GM12874 (cell line): ENCODE results near the gene HSPG2.

Experiments
- TF ChIP-seq, protein P1 (sequence below): IDR thresholded peaks from 2 replicates; pipeline ENCODE4 v1.5.1; 2011; ENCODE audit warnings: low read depth, mild to moderate bottlenecking, control low read depth, low read length, moderate library complexity; ENCODE audit not compliant: insufficient read depth

The HSPG2 gene

GRCh38 chr1:21956720-21957552, 19.8 kb upstream of the HSPG2 start:
- TF ChIP-seq, protein P1, sequence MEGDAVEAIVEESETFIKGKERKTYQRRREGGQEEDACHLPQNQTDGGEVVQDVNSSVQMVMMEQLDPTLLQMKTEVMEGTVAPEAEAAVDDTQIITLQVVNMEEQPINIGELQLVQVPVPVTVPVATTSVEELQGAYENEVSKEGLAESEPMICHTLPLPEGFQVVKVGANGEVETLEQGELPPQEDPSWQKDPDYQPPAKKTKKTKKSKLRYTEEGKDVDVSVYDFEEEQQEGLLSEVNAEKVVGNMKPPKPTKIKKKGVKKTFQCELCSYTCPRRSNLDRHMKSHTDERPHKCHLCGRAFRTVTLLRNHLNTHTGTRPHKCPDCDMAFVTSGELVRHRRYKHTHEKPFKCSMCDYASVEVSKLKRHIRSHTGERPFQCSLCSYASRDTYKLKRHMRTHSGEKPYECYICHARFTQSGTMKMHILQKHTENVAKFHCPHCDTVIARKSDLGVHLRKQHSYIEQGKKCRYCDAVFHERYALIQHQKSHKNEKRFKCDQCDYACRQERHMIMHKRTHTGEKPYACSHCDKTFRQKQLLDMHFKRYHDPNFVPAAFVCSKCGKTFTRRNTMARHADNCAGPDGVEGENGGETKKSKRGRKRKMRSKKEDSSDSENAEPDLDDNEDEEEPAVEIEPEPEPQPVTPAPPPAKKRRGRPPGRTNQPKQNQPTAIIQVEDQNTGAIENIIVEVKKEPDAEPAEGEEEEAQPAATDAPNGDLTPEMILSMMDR: no peak

DNA sequence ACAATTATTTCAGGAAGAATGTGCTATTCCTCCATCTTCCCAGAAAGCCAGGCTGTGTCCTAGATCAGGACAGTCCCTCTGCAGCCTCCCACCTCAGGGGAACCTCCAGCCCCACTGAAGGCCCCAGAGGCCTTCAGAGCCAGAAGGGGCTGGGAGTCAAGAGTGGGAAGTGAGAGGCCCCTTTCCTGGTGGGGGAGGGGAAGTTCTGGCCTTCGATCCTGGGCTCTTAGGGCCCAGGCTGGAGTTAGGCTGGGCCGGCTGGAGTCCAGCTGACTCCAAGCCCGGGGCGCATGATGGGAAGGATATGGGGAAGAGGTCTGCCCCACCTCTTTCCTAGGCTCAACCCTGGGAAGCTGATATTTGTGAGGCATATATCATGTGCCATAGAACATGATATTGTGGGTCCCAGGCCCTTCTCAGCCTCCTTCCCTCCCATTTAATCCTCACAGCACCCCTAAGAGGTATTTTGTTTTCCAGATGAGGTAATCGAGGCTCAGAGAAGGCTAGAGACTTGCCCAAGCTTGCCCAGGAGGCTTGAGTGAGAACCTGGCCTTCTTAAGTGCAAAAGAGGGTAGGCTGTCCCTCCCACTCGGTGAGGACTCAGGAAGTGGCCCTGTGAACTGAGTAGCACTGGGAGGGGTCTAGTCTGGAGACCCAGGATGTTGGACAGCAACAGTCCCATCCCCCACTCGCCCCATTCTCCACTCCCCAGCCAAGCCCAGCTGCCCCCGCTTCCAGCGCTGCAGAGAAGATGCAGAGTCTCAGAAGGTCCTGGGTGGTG, 18.6 kb upstream of the HSPG2 start:
- TF ChIP-seq, protein P1: no peak

DNA sequence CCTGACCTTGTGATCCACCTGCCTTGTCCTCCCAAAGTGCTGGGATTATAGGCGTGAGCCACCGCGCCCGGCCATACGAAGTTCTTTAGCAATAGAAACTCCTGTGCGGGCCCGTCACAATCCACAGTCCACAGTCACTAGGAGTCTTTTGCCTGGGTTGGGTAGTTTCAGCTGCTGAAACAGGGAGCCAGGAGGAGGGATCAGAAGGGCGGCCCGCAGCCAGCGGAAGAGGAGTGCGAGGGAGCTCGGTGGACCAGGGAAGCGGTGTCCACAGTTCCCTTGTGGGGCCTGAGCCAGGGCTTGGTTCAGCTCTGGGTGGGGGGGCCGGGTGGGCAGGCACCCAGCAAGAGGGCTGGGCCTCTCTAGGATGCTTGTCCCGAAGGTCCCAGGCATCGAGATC, 17.9 kb upstream of the HSPG2 start:
- TF ChIP-seq, protein P1: no peak

DNA sequence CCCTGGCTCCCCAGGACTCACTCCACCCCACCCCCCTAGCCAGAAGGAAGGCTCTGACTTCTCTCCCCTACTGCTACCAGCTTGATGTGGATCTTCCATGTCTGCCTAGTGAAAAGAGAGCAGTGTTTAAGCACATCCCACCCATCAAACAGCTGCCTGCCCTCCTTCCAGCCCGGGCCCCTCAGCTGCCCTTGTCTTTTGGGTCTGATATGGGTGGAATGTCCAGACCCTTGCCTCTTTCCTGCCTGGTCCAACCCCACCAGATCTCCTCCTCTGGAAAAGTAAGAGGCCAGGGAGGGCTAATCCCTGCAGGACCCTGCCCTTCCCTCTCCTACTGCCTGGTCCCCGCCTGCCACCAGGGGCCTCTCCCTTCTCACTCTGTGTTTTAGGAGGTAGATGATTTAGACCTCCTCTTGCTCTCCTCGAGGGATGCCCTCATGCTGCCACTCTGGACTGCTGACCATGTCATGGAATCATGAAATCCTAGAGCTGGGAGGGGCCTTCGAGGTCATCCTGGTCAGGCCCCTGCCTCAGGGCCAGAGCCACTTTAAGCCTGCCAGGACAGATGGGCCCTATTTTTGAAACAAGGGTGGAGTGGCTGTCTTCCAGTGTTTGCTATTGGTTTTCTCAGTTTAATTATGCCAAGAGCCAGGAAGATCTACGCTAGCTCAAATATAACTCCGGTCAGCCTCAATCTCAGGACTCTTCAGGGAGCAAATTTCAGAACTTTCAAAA, 15.8 kb upstream of the HSPG2 start:
- TF ChIP-seq, protein P1: no peak

- TF ChIP-seq, protein P1: no peak
These were observed 14.2 kb upstream of the HSPG2 start for GRCh38 chr1:21951226-21951870.

- TF ChIP-seq, protein P1: no peak
These were observed 13.6 kb upstream of the HSPG2 start for GRCh38 chr1:21950734-21951133.
